HFF-Myc (cell line): ENCODE data around the gene TTC33.

ENCODE experiments used
- DNase-seq: peaks from one replicate; pipeline ENCODE4 v3.0.0-alpha.2; 2011; ENCODE audit warnings: low read depth; ENCODE audit errors: extremely low read depth
- H3K4me3 ChIP-seq: replicated peaks from 2 replicates; pipeline ENCODE4 v1.5.1; 2011; ENCODE audit warnings: low read depth, mild to moderate bottlenecking, control low read depth, low read length
- CTCF ChIP-seq: IDR thresholded peaks from 2 replicates; pipeline ENCODE4 v1.5.1; 2012; ENCODE audit warnings: mild to moderate bottlenecking, low read depth, low read length, control low read depth; ENCODE audit errors: missing control alignments

Gene TTC33

GRCh38 chr5:40622463-40623252 is 133.1 kb downstream of the TTC33 start:
- H3K4me3 ChIP-seq, result no peak overlapping the region
- no peak for TF ChIP-seq CTCF
- DNase-seq, result no peak

- DNase-seq, result no peak
- no peak overlapping the region for H3K4me3 ChIP-seq
- TF ChIP-seq CTCF, result no peak
Observed at GRCh38 chr5:40619421-40619820, 136.3 kb downstream of the TTC33 start.

- no peak for TF ChIP-seq CTCF
- H3K4me3 ChIP-seq, result no peak overlapping the region
- DNase-seq, result no peak
Observed at GRCh38 chr5:40618926-40619325, 136.8 kb downstream of the TTC33 start.

GRCh38 chr5:40616781-40617180 is 139.0 kb downstream of the TTC33 start:
- no peak overlapping the region for H3K4me3 ChIP-seq
- no peak for TF ChIP-seq CTCF
- DNase-seq, result no peak

GRCh38 chr5:40615586-40616170 is 140.1 kb downstream of the TTC33 start:
- no peak overlapping the region for H3K4me3 ChIP-seq
- TF ChIP-seq CTCF, result no peak
- DNase-seq, result no peak

- DNase-seq, result no peak
- H3K4me3 ChIP-seq, result no peak overlapping the region
- TF ChIP-seq CTCF, result no peak
Observed at GRCh38 chr5:40614923-40615585, 140.7 kb downstream of the TTC33 start.
